Heart left ventricle (tissue), 13 donors: ENCODE results near the gene CLIP2.

Experiments used
- CTCF ChIP-seq, 12 donors: fragments of 200-600 bp; sonication (generic) in 4 of 12; IDR thresholded peaks; one replicate each; pipeline versions ENCODE4 v1.5.0 to v1.8.0; 2018 to 2022; ENCODE audit warnings: antibody characterized with exemption in 12 of 12, mild to moderate bottlenecking in 5 of 12
- POLR2A ChIP-seq, 2 donors: fragments of 450-650 bp; IDR thresholded peaks; one replicate each; pipeline ENCODE4 v1.6.1; 2017; ENCODE audit warnings: antibody characterized with exemption in 2 of 2, mild to moderate bottlenecking in 2 of 2, moderate library complexity in 2 of 2
- donor health status: ischemic (EF 13 %, LVEDD 7.1; RV severe dilation, severe dysfunction).
- donor health status: DM: no; HTN: yes; CAD: no.
- donor health status: DM: no; HTN: no; CAD: no.
- donor health status: ischemic (EF 25% LVEDD 6.9; RV normal size, moderate dysfunction).
- donor health status: ischemic (EF 25% LVEDD 5.7; RV mildly dilated, moderate dysfunction).
- donor health status: ischemic (EF 35%, LVEDD 5.7; RV mildly dilated, moderate dysfunction).
- donor health status: nonischemic (EF 11% LVEDD 7.7; RV severe dilation, severe dysfunction).
- donor health status: DM: yes; HTN: yes; CAD: no.
- donor health status: PGD.
- donor health status: ischemic (EF 29% LVEDD 5.4; RV normal size, mild dysfunction).
- donor health status: nonischemic (EF 23%, LVEDD 6.1; RV moderate dilation, normal function).

- TF ChIP-seq CTCF (IDR thresholded peaks at IDR 0.05), result no peak
- TF ChIP-seq POLR2A (IDR thresholded peaks at IDR 0.05), result no peak
Measured at GRCh38 chr7:74294191-74294998, 5.2 kb downstream of the CLIP2 start.
